ENCODE data around the gene SRGAP3. TPM values are rescaled to one million over a fixed set of nuclear protein-coding genes. Genes with fewer than 3 reads are reported as not detected.
"Not testable (repeated sequence)": the region's sequence is repeated elsewhere in the genome, so short reads cannot be mapped to it uniquely, and the experiment has no call there.

Gene SRGAP3
- total RNA-seq, 4 donors from 2014 or later: 2.4 to 35.5 (median 8.2) TPM

- no peak overlapping the region for H3K4me3 ChIP-seq
- no peaks in the 10 kb centered on the region for H3K9me3 ChIP-seq
- H3K36me3 ChIP-seq: no peaks in the 10 kb centered on the region
- H3K27ac ChIP-seq: no peak overlapping the region
- TF ChIP-seq CTCF (IDR thresholded peaks at IDR 0.05) (no peak), POLR2A (IDR thresholded peaks at IDR 0.05) (no peak)
- H3K4me1 ChIP-seq: no peaks in the 10 kb centered on the region
- intact Hi-C loops (cut with DNase I; ENCODE audit: low total_unique reads): no loop called here
- DNase-seq: no peak
- no peaks in the 10 kb centered on the region for H3K27me3 ChIP-seq
Measured at GRCh38 chr3:9088441-9089353, 160.7 kb downstream of the SRGAP3 start.

GRCh38 chr3:9087831-9088413 lies 161.5 kb downstream of the SRGAP3 start:
- Histone ChIP-seq H3K4me1 (no peaks in the 10 kb centered on the region), H3K36me3 (no peaks in the 10 kb centered on the region), H3K27ac (no peak overlapping the region), H3K27me3 (no peaks in the 10 kb centered on the region), H3K4me3 (no peak overlapping the region), H3K9me3 (no peaks in the 10 kb centered on the region)
- no peak for TF ChIP-seq CTCF (IDR thresholded peaks at IDR 0.05)
- TF ChIP-seq POLR2A (IDR thresholded peaks at IDR 0.05): no peak
- intact Hi-C loops (cut with DNase I; ENCODE audit: low total_unique reads): no loop called here
- no peak for DNase-seq

- H3K4me3 ChIP-seq; H3K36me3 ChIP-seq; H3K4me1 ChIP-seq; H3K9me3 ChIP-seq; H3K27ac ChIP-seq; H3K27me3 ChIP-seq; DNase-seq; intact Hi-C loops (cut with DNase I; ENCODE audit: low total_unique reads): not testable (repeated sequence)
Measured at GRCh38 chr3:9085428-9085827, 164.0 kb downstream of the SRGAP3 start.

- Histone ChIP-seq H3K27ac (no peak overlapping the region), H3K4me3 (no peak overlapping the region), H3K4me1 (no peaks in the 10 kb centered on the region), H3K36me3 (no peaks in the 10 kb centered on the region), H3K27me3 (no peaks in the 10 kb centered on the region), H3K9me3 (no peaks in the 10 kb centered on the region)
- DNase-seq: no peak
- intact Hi-C loops (cut with DNase I; ENCODE audit: low total_unique reads): no loop called here
- TF ChIP-seq CTCF (IDR thresholded peaks at IDR 0.05) (no peak), POLR2A (IDR thresholded peaks at IDR 0.05) (no peak)
Measured at GRCh38 chr3:9081184-9081818, 168.1 kb downstream of the SRGAP3 start.

- intact Hi-C loops (cut with DNase I; ENCODE audit: low total_unique reads): no loop called here
- H3K36me3 ChIP-seq: no peaks in the 10 kb centered on the region
- DNase-seq: no peak
Measured at GRCh38 chr3:9080163-9080562, 169.3 kb downstream of the SRGAP3 start.

More at GRCh38 chr3:9080163-9080562, 169.3 kb downstream of the SRGAP3 start:
- H3K9me3 ChIP-seq: no peaks in the 10 kb centered on the region
- TF ChIP-seq POLR2A (IDR thresholded peaks at IDR 0.05) (no peak), CTCF (IDR thresholded peaks at IDR 0.05) (no peak)
- H3K4me1 ChIP-seq: no peaks in the 10 kb centered on the region
- no peak overlapping the region for H3K4me3 ChIP-seq
- no peak overlapping the region for H3K27ac ChIP-seq
- no peaks in the 10 kb centered on the region for H3K27me3 ChIP-seq

Data from uterus (tissue), 4 donors.